K562 (cell line): Measurements from ENCODE around the gene CRACDL. TPM values are rescaled to one million over a fixed set of nuclear protein-coding genes. Genes with fewer than 3 reads are reported as not detected.

Experiments
- ATAC-seq: fragments of 200-7000 bp; cut with Tn5 transposase; 3 replicates; pipeline ENCODE4 v1.9.1; 2020; ENCODE audit warnings: moderate library complexity
- BruUV-seq: library from RNA; stranded (reverse); fragments of 400-500 nt; replicated peaks from 2 replicates; lab custom pipeline; 2021; lab: Mats Ljungman, UMichigan
- CTCF ChIA-PET: fragments of 300-600 bp; formaldehyde crosslinking; extraction: SDS; loops from one replicate; lab custom pipeline; 2021; ENCODE audit warnings: low intra/inter-chr PET ratio; lab: Yijun Ruan, JAX
- POLR2A ChIA-PET: fragments of 300-600, 350-650 bp; sonication (Branson Sonifier 250); formaldehyde crosslinking; extraction: SDS; loops from one replicate; lab custom pipeline; 2021; ENCODE audit warnings: antibody characterized with exemption, inconsistent platforms; lab: Yijun Ruan, JAX
- DNase-seq, 4 experiments: peaks; one replicate each; pipeline versions ENCODE4 v3.0.0 to v3.0.0-alpha.2; 2011 to 2018; ENCODE audit warnings: low spot score in 3 of 4, mixed read lengths in 3 of 4; ENCODE audit errors: extremely low read depth in 1 of 4
- FAIRE-seq: peaks from 2 replicates; lab custom pipeline; 2011; peaks lifted over from hg19 to GRCh38; lab: Jason Lieb, UNC
- H2AFZ ChIP-seq: 2 replicates; pipeline ENCODE4 v1.6.0; 2011; ENCODE audit warnings: low read depth, low read length, control low read depth, inconsistent platforms
- H3K27ac ChIP-seq: fragments of 200-600 bp; 3 replicates; pipeline ENCODE4 v1.8.0; 2011; ENCODE audit warnings: low read depth, mild to moderate bottlenecking, control low read depth, inconsistent platforms, low read length, moderate library complexity, mixed read lengths; ENCODE audit errors: extremely low read depth
- H3K27me3 ChIP-seq, 2 experiments: fragments of 300-600 bp in 1 of 2; 2 replicates in 1 of 2; 3 replicates in 1 of 2; pipeline versions ENCODE4 v1.6.0 to v1.8.0; 2011; ENCODE audit warnings: inconsistent platforms in 2 of 2, low read length in 2 of 2, mild to moderate bottlenecking in 1 of 2, mixed read lengths in 1 of 2, moderate library complexity in 1 of 2; ENCODE audit not compliant: control insufficient read depth in 2 of 2, insufficient read depth in 2 of 2
- H3K36me3 ChIP-seq: fragments of 300-600 bp; 3 replicates; pipeline ENCODE4 v1.8.0; 2011; ENCODE audit warnings: mild to moderate bottlenecking, low read length, inconsistent platforms; ENCODE audit not compliant: control insufficient read depth, insufficient read depth
- H3K4me1 ChIP-seq, 2 experiments: fragments of 200-600 bp in 1 of 2; replicated peaks in 1 of 2; 2 replicates in 1 of 2; 3 replicates in 1 of 2; pipeline versions ENCODE4 v1.5.1 to v1.8.0; 2011; ENCODE audit warnings: inconsistent platforms in 2 of 2, low read length in 2 of 2, mild to moderate bottlenecking in 1 of 2, mixed read lengths in 1 of 2, moderate library complexity in 1 of 2; ENCODE audit not compliant: control insufficient read depth in 2 of 2, insufficient read depth in 2 of 2
- H3K4me2 ChIP-seq: 2 replicates; pipeline ENCODE4 v1.6.1; 2011; ENCODE audit warnings: low read length, control low read depth, inconsistent platforms, mixed read lengths; ENCODE audit not compliant: insufficient read depth
- H3K4me3 ChIP-seq: fragments of 200-600 bp; sonication (generic), shearing (Covaris generic); 2 replicates; pipeline ENCODE4 v1.5.1; 2016; ENCODE audit warnings: control low read depth, inconsistent platforms
- H3K79me2 ChIP-seq: fragments of 200-600 bp; 3 replicates; pipeline ENCODE4 v1.8.0; 2011; ENCODE audit warnings: low read length, inconsistent platforms; ENCODE audit not compliant: control insufficient read depth, insufficient read depth
- H3K9ac ChIP-seq, 2 experiments: 2 replicates each; pipeline versions ENCODE4 v1.6.0 to v1.6.1; 2011; ENCODE audit warnings: low read depth in 2 of 2, low read length in 2 of 2, control low read depth in 1 of 2, inconsistent platforms in 1 of 2, mild to moderate bottlenecking in 1 of 2, mixed read lengths in 1 of 2; ENCODE audit not compliant: insufficient read depth in 1 of 2
- H3K9me1 ChIP-seq: one replicate; pipeline ENCODE4 v1.6.0; 2011; ENCODE audit warnings: inconsistent platforms, mild to moderate bottlenecking, low read length, moderate library complexity; ENCODE audit not compliant: control insufficient read depth, insufficient read depth
- H3K9me3 ChIP-seq: replicated peaks from 2 replicates; pipeline ENCODE4 v1.5.1; 2011; ENCODE audit warnings: low read depth, low read length, inconsistent platforms; ENCODE audit not compliant: control insufficient read depth, insufficient read depth
- H4K20me1 ChIP-seq: replicated peaks from 2 replicates; pipeline ENCODE4 v1.6.1; 2011; ENCODE audit warnings: low read length, inconsistent platforms, mixed read lengths; ENCODE audit not compliant: control insufficient read depth, insufficient read depth
- BRD4 ChIP-seq: fragments of 200-600 bp; sonication (generic); IDR thresholded peaks from 2 replicates; pipeline ENCODE4 v1.6.1; 2017; ENCODE audit warnings: inconsistent platforms
- BRF1 ChIP-seq: IDR thresholded peaks from 3 replicates; pipeline ENCODE4 v1.6.1; 2011; ENCODE audit warnings: borderline replicate concordance, mild to moderate bottlenecking; ENCODE audit not compliant: insufficient read length; ENCODE audit errors: extremely low read depth
- CEBPB ChIP-seq: fragments of 450-650 bp; IDR thresholded peaks from 2 replicates; pipeline ENCODE4 v1.6.1; 2016; ENCODE audit warnings: missing genetic modification characterization, missing compliant biosample characterization
- CXXC5 ChIP-seq: fragments of 250-450 bp; sonication (Bioruptor Pico); IDR thresholded peaks from 2 replicates; pipeline ENCODE4 v1.8.0; 2022; ENCODE audit warnings: inconsistent platforms, mild to moderate bottlenecking, moderate library complexity
- DPF2 ChIP-seq: fragments of 450-650 bp; IDR thresholded peaks from 2 replicates; pipeline ENCODE4 v1.6.1; 2016
- ELF1 ChIP-seq: fragments of 200-800 bp; sonication (Bioruptor generic); IDR thresholded peaks from 2 replicates; pipeline ENCODE4 v1.6.1; 2016; ENCODE audit warnings: missing genetic modification characterization, missing compliant biosample characterization
- MEIS2 ChIP-seq: fragments of 450-650 bp; IDR thresholded peaks from 2 replicates; pipeline ENCODE4 v1.6.1; 2014; ENCODE audit warnings: mild to moderate bottlenecking; ENCODE audit not compliant: partially characterized antibody
- MGA ChIP-seq: fragments of 450-650 bp; IDR thresholded peaks from 2 replicates; pipeline ENCODE4 v1.6.1; 2016; ENCODE audit warnings: mild to moderate bottlenecking, moderate library complexity
- MYC ChIP-seq, 2 experiments: fragments of 250-450 bp in 1 of 2; sonication (Bioruptor Pico) in 1 of 2; IDR thresholded peaks; 2 replicates each; pipeline versions ENCODE4 v1.5.1 to v1.6.1; 2012 to 2021; ENCODE audit warnings: low read depth in 2 of 2, borderline replicate concordance in 1 of 2, improper control_type of control experiment in 1 of 2, low read length in 1 of 2, mild to moderate bottlenecking in 1 of 2, moderate library complexity in 1 of 2
- POLR3A ChIP-seq: IDR thresholded peaks from 2 replicates; pipeline ENCODE4 v1.6.1; 2011; ENCODE audit warnings: borderline replicate concordance, mild to moderate bottlenecking, moderate library complexity; ENCODE audit not compliant: insufficient read length, insufficient read depth; ENCODE audit errors: extremely low read depth
- TAF9B ChIP-seq: fragments of 450-650 bp; IDR thresholded peaks from 2 replicates; pipeline ENCODE4 v1.6.1; 2018; ENCODE audit warnings: mild to moderate bottlenecking; ENCODE audit not compliant: partially characterized antibody
- ZNF444 ChIP-seq: fragments of 250-450 bp; sonication (Bioruptor Pico); IDR thresholded peaks from 2 replicates; pipeline ENCODE4 v1.4.0; 2020; ENCODE audit warnings: mild to moderate bottlenecking, moderate library complexity
- ZZZ3 ChIP-seq: fragments of 450-650 bp; IDR thresholded peaks from 2 replicates; pipeline ENCODE4 v1.6.1; 2016; ENCODE audit warnings: antibody characterized with exemption, mild to moderate bottlenecking, moderate library complexity
- WGBS: fragments of 100-300 bp; shearing (Covaris generic); methylation state at CpG from one replicate; pipeline ENCODE4 v1.1.6; 2016; ENCODE audit warnings: low coverage, mixed read lengths; ENCODE audit not compliant: insufficient coverage; ENCODE audit errors: missing lambda C conversion rate; 5-methylcytosine and 5-hydroxymethylcytosine counted together
- in situ Hi-C: fragments of 300-500 bp; cut with MboI; formaldehyde crosslinking; loops from 4 replicates; pipeline ENCODE4 v1.15.0; 2018; ENCODE audit warnings: inconsistent platforms, mixed read lengths
- intact Hi-C: fragments of 100-400 bp; cut with micrococcal nuclease; formaldehyde crosslinking; loops from 2 replicates; pipeline ENCODE4 v1.14.2; 2022
- polyA plus RNA-seq, 8 experiments: library from polyadenylated mRNA; depleted of rRNA in 4 of 8; stranded (reverse) in 5 of 8; unstranded in 3 of 8; fragments of >200 nt; fragmentation: Nextera tagmentation in 2 of 8; fragmentation: Illumina TruSeq in 1 of 8; extraction: Ambion mirVana in 2 of 8; extraction: Trizol in 1 of 8; gene quantifications; 2 replicates each; pipeline versions ENCODE4 v1.2.1 to v1.2.3, GENCODE V29; 2011 to 2014; ENCODE audit warnings: inconsistent platforms in 1 of 8, missing spikeins in 1 of 8
- total RNA-seq, 7 experiments: library from RNA; depleted of rRNA in 6 of 7; stranded (reverse); fragments of >200 nt in 6 of 7; fragmentation: Illumina TruSeq in 2 of 7; extraction: Trizol in 2 of 7; gene quantifications; 2 replicates each; pipeline versions ENCODE4 v1.2.1 to v1.2.3, GENCODE V29; 2011 to 2021; ENCODE audit warnings: low replicate concordance in 1 of 7

Gene CRACDL
- total and polyA plus RNA-seq, 9 of the 15 experiments (the other 6 are each of a cell fraction or from before 2014, with no cell fraction given), result not detected

DNA sequence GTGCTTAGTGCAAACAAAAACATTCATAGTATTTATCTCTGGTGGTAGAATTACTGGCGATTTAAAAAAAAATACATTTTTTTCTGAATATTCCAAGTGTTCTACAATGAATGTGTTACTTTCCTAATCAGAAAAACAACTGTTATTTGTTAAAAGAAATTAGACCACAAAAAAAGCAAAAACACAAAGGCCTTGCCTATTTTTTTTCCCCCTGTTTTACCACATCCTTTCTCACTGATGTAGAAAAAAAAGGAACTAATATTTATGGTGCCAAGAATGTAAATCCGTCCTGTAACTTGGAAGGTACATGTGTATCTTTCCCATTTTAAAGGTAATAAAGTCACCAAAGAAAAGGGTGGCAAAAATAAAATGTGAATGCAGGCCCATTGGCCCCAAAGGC is 176.7 kb downstream of the CRACDL start:
- intact Hi-C loops, result no loop called here
- TF ChIP-seq MYC (IDR thresholded peaks at IDR 0.05; ENCODE audit: low read depth, low read length) (no peak), MYC (CRISPR knock-in tag; IDR thresholded peaks at IDR 0.05; ENCODE audit: borderline replicate concordance, low read depth) (no peak), ZNF444 (CRISPR knock-in tag) (no peak), BRF1 (no peak), BRD4 (no peak), POLR3A (no peak), CXXC5 (CRISPR knock-in tag) (no peak), ZZZ3 (no peak), MEIS2 (no peak), ELF1 (tag) (no peak), TAF9B (no peak), DPF2 (no peak), CEBPB (no peak), MGA (no peak)
- TF ChIP-seq, all 486 proteins: peak for 0
- Histone ChIP-seq H3K27me3 (peaks cover 0 to 24% of the 10 kb centered on the region in 2 experiments; a peak in 3 of 5 replicates), H3K9me1 (no peaks in the 10 kb centered on the region), H2AFZ (no peak overlapping the region), H3K9me3 (no peaks in the 10 kb centered on the region), H3K36me3 (no peaks in the 10 kb centered on the region), H3K27ac (no peak overlapping the region), H4K20me1 (no peaks in the 10 kb centered on the region; the same call in 1 of the 2 replicates), H3K79me2 (no peaks in the 10 kb centered on the region), H3K4me1 (no peaks in the 10 kb centered on the region), H3K9ac (no peak overlapping the region), H3K4me2 (no peak overlapping the region), H3K4me3 (no peak overlapping the region)
- no peak for ATAC-seq
- in situ Hi-C loops, result no loop called here
- FAIRE-seq, result no peak
- 3% methylated on average over 2 of the region's 2 CpGs for WGBS
- CTCF ChIA-PET, result no interaction called here
- DNase-seq, result no peak
- BruUV-seq, result no TSS peak
- POLR2A ChIA-PET, result no interaction called here
